Activated naive CD4-positive, alpha-beta T cell treated with anti-CD3 and anti-CD28 coated beads, Interleukin-2, amount 50 U/mL, for 16 hours (primary cell): ENCODE measurements around the gene ZMAT3.
"Not testable (repeated sequence)": the region's sequence is repeated elsewhere in the genome, so short reads cannot be mapped to it uniquely, and the experiment has no call there.

ENCODE experiments used
- DNase-seq: peaks from one replicate; pipeline ENCODE4 v3.0.0-alpha.2; 2020

Gene ZMAT3

DNA sequence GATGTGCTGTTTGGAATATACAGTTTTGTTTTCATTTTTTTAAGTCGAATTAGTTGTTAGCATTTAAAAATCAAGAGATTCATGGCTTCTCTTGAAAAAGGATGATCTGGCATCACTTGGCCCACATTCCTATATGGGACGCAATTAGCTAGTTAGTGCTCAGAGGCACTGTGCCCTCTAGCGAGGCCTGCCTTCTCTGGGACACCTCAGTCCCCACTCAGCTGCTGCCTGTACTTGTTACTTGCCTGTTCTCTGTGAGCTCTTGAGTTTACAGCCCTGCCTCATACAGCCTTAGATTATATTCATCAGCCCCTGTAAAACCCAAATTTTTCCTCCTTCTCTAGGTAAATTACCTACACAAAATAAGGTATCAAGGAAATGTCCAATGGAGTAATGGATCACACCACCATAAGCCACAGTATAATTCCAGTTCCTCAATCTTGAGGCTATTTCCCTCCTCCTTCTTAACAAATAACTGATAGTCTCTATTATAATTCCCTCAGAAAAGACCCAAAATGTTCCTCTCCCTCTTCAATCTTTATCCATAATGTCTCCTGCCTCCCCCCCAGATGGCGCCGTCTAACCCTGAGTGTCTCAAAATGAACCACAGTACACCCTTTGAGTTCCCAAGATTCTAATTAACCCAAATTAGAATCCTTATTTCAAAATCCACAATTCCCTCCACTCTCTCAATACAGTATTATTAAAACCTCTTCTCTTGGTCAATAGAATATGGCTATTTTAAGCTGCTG is 2.7 kb downstream of the ZMAT3 start:
- DNase-seq: peak; percentile 44

DNA sequence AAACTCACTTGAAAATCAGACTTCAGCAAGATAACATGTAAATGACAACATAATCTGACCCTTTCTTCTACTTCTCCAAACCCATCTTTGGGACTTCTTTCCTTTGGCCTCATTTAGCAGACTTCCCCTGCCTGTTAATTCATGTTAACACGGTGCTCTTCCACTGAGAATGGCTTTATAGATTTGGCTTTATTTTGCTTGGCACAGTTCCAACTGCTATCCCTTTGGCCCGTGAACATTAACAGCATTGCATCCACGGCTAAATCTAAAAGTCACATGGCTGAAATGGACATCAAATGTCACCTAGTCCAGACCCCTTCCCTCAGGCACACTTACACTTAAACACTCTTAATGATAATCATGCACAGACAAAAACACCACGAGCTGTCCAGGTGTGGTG is 3.8 kb downstream of the ZMAT3 start:
- no peak for DNase-seq

GRCh38 chr3:179067291-179067690 is 4.3 kb downstream of the ZMAT3 start:
- no peak for DNase-seq

DNA sequence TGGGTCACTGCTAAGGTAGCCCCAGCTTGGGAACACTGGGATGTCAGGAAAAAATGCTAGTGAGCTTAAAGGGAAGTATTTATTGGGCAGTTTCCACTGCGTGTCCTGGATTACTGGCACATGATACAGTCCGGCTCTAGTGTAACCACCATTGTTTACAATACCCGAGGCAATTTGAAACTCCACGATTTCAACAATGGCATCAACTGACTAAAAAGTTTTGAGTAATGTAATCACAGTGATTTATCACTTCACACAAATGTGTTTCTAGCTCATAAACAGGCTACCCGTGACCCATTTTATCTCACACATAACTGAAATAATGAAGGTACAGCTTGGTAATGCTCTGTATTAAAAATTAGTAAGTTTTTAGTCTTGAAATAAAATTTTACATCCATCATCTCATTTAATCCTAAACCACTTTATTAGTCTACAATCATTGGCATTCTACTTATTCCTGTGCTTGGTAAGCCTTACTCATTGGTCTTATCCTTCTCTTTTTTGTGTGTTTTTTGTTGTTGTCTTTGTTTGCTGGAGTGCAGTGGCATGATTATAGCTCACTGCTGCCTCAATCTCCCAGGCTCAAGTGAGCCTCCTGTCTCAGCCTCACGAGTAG is 7.6 kb downstream of the ZMAT3 start:
- no peak for DNase-seq

DNA sequence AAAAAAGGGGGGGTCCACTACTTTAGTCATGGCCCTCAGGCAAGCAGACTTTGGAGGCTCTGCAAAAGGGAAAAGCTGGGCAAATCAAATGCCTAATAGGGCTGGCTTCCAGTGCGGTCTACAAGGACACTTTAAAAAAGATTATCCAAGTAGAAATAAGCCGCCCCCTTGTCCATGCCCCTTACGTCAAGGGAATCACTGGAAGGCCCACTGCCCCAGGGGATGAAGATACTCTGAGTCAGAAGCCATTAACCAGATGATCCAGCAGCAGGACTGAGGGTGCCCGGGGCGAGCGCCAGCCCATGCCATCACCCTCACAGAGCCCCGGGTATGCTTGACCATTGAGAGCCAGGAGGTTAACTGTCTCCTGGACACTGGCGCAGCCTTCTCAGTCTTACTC is 15.3 kb downstream of the ZMAT3 start:
- DNase-seq: no peak

- not testable (repeated sequence) for DNase-seq
These were observed 17.0 kb downstream of the ZMAT3 start for GRCh38 chr3:179054565-179054964.

DNA sequence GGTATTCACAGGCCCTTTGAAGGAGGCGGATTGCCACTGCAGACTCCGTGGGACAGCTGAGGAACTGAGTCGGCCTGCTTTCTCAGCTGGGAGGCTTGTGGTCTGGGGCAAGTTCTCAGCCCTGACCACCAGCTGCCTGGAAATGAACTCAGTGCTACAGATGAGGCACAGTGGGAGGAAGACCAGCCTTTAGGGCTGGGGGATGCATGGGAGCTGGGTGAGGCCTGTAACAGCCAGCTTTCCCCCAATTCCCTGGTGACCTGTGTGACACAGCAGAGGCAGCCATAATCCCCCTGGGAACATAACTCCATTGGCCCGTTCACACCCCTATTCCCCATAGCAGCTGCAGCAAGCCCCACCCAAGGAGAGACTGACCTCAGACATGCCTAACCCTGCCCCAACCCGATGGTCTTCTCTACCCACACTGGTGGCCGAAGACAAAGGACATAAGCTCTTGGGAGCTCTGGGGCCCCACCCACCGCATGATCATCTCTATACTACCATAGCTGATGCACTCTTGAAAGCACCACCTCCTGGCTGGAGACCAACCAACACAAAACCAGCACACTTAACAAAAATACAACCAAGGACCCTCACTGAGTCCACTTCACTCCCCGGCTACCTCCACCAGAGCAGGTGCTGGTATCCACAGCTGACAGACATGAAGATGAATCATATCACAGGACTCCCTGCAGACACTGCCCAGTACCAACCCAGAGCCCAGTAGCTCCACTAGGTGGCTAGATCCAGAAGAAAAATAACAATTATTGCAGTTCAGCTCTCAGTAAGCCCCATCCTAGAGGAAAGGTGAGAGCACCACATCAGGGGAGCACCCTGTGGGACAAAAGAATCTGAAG is 24.9 kb downstream of the ZMAT3 start:
- no peak for DNase-seq

DNA sequence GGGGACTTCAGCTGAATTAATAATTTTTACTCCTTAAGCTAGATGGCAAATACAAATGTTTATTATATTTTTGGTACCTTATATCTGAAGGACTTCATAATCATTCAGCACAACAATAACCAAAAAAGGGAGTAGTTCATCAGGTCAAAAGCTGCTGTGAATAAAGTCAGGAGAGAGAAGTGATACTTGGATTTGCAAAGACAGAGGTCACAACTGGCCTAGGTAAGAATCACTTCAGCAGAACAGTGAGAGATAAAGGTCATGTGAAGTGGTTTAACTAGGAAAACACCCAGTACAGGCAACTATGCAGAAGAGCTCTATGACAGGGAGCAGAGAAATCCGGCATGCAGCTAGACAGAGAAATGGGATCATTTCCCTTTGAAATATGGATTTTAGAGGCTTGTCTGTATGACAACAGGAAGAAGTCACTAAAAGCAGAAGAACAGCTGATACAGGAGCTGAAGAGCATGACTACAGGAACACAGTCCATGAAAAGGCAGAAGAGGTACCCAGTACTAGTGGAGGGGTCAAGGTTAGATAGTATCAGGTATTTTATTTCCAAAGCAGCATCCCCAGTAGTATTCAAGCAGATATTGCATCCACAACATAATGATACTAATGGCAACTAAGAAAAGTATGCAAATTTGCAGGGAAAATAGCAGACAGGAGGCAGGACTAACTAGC is 25.7 kb downstream of the ZMAT3 start:
- no peak for DNase-seq

DNA sequence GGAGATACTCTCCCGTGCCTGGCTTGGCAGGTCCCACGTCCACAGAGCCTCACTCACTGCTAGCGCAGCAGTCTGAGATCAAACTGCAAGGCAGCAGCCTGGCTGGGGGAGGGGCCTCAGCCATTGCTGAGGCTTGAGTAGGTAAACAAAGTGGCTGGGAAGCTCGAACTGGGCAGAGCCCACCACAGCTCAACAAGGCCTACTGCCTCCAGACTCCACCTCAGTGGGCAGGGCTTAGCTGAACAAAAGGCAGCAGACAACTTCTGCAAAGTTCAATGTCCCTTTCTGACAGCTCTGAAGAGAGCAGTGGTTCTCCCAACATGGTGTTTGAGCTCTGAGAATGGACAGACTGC is 32.7 kb downstream of the ZMAT3 start:
- DNase-seq: not testable (repeated sequence)

- DNase-seq: no peak
These were observed 33.3 kb downstream of the ZMAT3 start for GRCh38 chr3:179038216-179038898.

DNA sequence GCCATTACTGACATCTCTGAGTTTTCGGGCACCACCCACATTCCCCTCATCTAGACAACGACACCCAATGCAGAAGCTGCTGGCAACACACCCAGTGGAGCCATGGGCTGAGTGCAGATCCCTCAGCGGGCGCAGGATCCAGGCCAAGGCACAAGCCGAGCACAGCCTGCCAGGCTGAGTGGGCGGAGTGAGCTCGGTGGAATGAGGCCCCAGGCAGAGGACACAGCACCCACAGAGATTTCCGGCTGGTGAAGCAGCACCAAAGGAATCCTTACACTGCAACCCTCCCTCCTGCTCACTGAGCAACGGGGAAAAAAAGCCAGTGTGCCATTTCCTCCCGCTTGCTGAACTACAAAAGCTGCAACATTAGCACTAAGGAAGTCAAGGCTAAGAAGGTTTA is 34.3 kb downstream of the ZMAT3 start:
- peak; percentile 55 for DNase-seq

DNA sequence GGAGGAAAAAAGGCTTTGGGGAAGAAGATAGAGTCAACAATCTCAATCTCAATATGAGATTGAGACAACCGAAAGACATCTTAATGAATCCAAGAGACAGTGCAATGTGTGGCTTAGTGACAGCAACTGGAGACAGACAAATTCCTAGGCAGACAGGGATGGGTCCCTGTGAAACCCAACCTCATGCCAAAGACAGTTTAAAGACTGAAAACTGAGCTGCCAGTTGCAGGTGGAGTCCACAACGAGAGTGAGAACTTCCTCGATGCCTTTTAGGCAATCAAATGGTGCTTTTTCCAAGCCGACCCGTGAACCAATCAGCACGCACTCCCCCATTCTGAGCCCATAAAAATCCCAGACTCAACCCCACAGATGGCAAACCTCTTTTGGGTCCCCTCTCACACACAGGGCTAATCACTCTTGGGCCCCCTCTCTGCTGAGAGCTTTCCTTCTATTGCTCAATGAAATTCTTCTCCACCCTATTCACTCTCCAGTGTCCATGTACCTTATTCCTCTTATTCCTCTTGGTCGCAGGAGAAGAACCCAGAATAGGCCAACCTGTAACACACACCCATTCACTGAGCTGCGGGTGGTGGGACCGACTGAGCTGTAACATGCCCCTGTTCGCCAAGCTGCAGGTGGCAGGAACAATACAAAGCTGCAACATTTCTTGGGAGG is 34.8 kb downstream of the ZMAT3 start:
- no peak for DNase-seq

GRCh38 chr3:179036226-179036625 is 35.4 kb downstream of the ZMAT3 start:
- DNase-seq: no peak

GRCh38 chr3:179035232-179035631 is 36.4 kb downstream of the ZMAT3 start:
- DNase-seq: no peak

DNA sequence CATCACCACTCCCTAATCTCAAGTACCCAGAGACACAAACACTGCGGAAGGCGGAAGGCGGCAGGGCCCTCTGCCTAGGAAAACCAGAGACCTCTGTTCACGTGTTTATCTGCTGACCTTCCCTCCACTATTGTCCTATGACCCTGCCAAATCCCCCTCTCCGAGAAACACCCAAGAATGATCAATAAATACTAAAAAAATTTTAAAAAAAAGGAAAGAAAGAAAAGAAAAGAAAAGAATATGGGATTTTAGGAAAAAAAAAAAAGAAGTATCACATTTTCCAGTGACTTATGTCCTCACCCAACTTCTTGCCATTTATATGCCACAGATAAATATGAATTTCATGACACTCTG is 38.3 kb downstream of the ZMAT3 start:
- DNase-seq: not testable (repeated sequence)

DNA sequence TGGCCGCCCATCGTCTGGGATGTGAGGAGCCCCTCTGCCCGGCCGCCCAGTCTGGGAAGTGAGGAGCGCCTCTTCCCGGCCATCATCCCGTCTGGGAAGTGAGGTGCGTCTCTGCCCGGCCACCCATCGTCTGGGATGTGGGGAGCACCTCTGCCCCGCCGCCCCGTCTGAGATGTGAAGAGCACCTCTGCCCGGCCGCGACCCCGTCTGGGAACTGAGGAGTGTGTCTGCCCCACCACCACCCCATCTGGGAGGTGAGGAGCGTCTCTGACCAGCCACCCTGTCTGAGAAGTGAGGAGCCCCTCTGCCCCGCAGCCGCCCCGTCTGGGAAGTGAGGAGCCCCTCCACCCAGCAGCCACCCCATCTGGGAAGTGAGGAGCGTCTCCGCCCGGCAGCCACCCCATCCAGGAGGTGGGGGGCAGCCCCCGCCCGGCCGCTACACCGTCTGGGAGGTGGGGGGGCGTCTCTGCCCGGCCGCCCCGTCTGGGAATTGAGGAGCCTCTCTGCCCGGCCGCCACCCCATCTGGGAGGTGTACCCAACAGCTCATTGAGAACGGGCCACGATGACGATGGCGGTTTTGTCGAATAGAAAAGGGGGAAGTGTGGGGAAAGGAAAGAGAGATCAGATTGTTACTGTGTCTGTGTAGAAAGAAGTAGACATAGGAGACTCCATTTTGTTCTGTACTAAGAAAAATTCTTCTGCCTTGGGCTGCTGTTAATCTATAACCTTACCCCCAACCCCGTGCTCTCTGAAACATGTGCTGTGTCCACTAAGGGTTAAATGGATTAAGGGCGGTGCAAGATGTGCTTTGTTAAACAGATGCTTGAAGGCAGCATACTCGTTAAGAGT is 38.9 kb downstream of the ZMAT3 start:
- not testable (repeated sequence) for DNase-seq

- DNase-seq: no peak
These were observed 42.5 kb downstream of the ZMAT3 start for GRCh38 chr3:179029096-179029495.

GRCh38 chr3:179028408-179028807 is 43.2 kb downstream of the ZMAT3 start:
- no peak for DNase-seq

DNA sequence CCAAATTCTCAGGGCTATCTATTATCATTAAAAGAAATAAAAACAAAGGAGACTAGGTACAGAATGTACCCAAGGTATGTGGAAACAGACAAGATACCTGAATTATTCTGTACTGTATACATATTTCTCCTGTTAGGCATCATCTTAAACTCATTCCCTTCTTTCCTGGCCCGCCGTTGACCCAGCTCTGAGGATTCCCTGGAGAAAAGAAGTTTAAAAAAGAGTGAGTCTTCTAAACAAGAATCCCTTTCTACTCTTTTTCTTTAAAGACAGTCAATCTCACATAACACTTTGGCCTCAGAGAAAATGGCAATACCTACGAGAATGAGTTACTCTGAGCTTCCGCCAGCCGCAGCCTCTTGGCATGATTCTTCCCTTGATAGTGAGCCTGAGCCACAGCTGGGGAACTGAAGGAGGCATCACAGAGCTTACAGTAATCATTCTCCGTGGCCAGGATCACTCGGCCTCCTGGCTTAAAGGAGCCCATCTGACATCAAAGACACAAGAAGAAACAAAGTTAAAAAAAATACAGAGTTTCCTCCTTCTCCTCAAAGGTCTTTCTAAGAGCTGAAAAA is 44.2 kb downstream of the ZMAT3 start:
- peak; percentile 24 for DNase-seq

GRCh38 chr3:179026636-179027035 is 45.0 kb downstream of the ZMAT3 start:
- no peak for DNase-seq
